Measurements from ENCODE around the gene RNASE13.

RNASE13 gene

GRCh38 chr14:21060614-21061346 is 26.2 kb upstream of the RNASE13 start:
- TF ChIP-seq POLR2AphosphoS5 (IDR thresholded peaks at IDR 0.05; ENCODE audit: low read depth, low read length) (no peak), TAF1 (IDR thresholded peaks at IDR 0.05; ENCODE audit: borderline replicate concordance, insufficient read depth, low read length) (no peak), REST (IDR thresholded peaks at IDR 0.05; ENCODE audit: insufficient read depth in 1 of 2, low read depth in 2 of 2, low read length in 2 of 2) (no peak), FOXP2 (optimal IDR thresholded peaks at IDR 0.05; ENCODE audit: borderline replicate concordance, extremely low read depth, extremely low read length, insufficient read depth) (no peak), SIN3A (IDR thresholded peaks at IDR 0.05; ENCODE audit: borderline replicate concordance, insufficient read depth, low read length) (no peak)

GRCh38 chr14:21059842-21060613 is 25.4 kb upstream of the RNASE13 start:
- TF ChIP-seq REST (IDR thresholded peaks at IDR 0.05; ENCODE audit: insufficient read depth in 1 of 2, low read depth in 2 of 2, low read length in 2 of 2) (no peak), POLR2AphosphoS5 (IDR thresholded peaks at IDR 0.05; ENCODE audit: low read depth, low read length) (no peak), SIN3A (IDR thresholded peaks at IDR 0.05; ENCODE audit: borderline replicate concordance, insufficient read depth, low read length) (no peak), TAF1 (IDR thresholded peaks at IDR 0.05; ENCODE audit: borderline replicate concordance, insufficient read depth, low read length) (no peak), FOXP2 (optimal IDR thresholded peaks at IDR 0.05; ENCODE audit: borderline replicate concordance, extremely low read depth, extremely low read length, insufficient read depth) (no peak)

- TF ChIP-seq SIN3A (IDR thresholded peaks at IDR 0.05; ENCODE audit: borderline replicate concordance, insufficient read depth, low read length) = no peak
Observed at GRCh38 chr14:21058903-21059302, 24.3 kb upstream of the RNASE13 start.

GRCh38 chr14:21057803-21058675 is 23.4 kb upstream of the RNASE13 start, which contains the start of gene RNASE8:
TSS of gene RNASE8 (plus strand) at chr14:21057822. CDS start at chr14:21057893, 71 bp downstream.
- TF ChIP-seq FOXP2 (optimal IDR thresholded peaks at IDR 0.05; ENCODE audit: borderline replicate concordance, extremely low read depth, extremely low read length, insufficient read depth) (no peak), POLR2AphosphoS5 (IDR thresholded peaks at IDR 0.05; ENCODE audit: low read depth, low read length) (no peak), SIN3A (IDR thresholded peaks at IDR 0.05; ENCODE audit: borderline replicate concordance, insufficient read depth, low read length) (no peak), TAF1 (IDR thresholded peaks at IDR 0.05; ENCODE audit: borderline replicate concordance, insufficient read depth, low read length) (no peak), REST (IDR thresholded peaks at IDR 0.05; ENCODE audit: insufficient read depth in 1 of 2, low read depth in 2 of 2, low read length in 2 of 2) (no peak)

GRCh38 chr14:21056520-21057163 is 22.0 kb upstream of the RNASE13 start:
- TF ChIP-seq SIN3A (IDR thresholded peaks at IDR 0.05; ENCODE audit: borderline replicate concordance, insufficient read depth, low read length) (no peak), POLR2AphosphoS5 (IDR thresholded peaks at IDR 0.05; ENCODE audit: low read depth, low read length) (no peak), REST (IDR thresholded peaks at IDR 0.05; ENCODE audit: insufficient read depth in 1 of 2, low read depth in 2 of 2, low read length in 2 of 2) (no peak), TAF1 (IDR thresholded peaks at IDR 0.05; ENCODE audit: borderline replicate concordance, insufficient read depth, low read length) (no peak), FOXP2 (optimal IDR thresholded peaks at IDR 0.05; ENCODE audit: borderline replicate concordance, extremely low read depth, extremely low read length, insufficient read depth) (no peak)

All from PFSK-1 (cell line).